BLaER1 (cell line): Measurements from ENCODE around the gene MTPN.

Experiments
- H3K27ac ChIP-seq: shearing (Covaris generic); formaldehyde crosslinking; 2 replicates; pipeline ENCODE4 v1.8.1; 2022
- H3K27me3 ChIP-seq: shearing (Covaris generic); formaldehyde crosslinking; 2 replicates; pipeline ENCODE4 v1.8.1; 2022
- H3K36me3 ChIP-seq: shearing (Covaris generic); formaldehyde crosslinking; 2 replicates; pipeline ENCODE4 v1.8.1; 2022
- H3K4me1 ChIP-seq: shearing (Covaris generic); formaldehyde crosslinking; 2 replicates; pipeline ENCODE4 v1.8.1; 2022
- H3K4me2 ChIP-seq: shearing (Covaris generic); formaldehyde crosslinking; 2 replicates; pipeline ENCODE4 v1.8.1; 2022
- H3K4me3 ChIP-seq: shearing (Covaris generic); formaldehyde crosslinking; 2 replicates; pipeline ENCODE4 v1.8.1; 2022
- H3K9ac ChIP-seq: shearing (Covaris generic); formaldehyde crosslinking; 2 replicates; pipeline ENCODE4 v1.8.1; 2022
- H3K9me3 ChIP-seq: shearing (Covaris generic); formaldehyde crosslinking; 2 replicates; pipeline ENCODE4 v1.8.1; 2022
- H4K20me1 ChIP-seq: shearing (Covaris generic); formaldehyde crosslinking; 2 replicates; pipeline ENCODE4 v1.8.1; 2022
- Cebpa-rat ChIP-seq: shearing (Covaris generic); IDR thresholded peaks from 2 replicates; pipeline ENCODE4 v1.8.1; 2022

MTPN gene

GRCh38 chr7:136009488-136010079 lies 32.4 kb upstream of the MTPN start:
- no peaks in the 10 kb centered on the region for H3K27me3 ChIP-seq

DNA sequence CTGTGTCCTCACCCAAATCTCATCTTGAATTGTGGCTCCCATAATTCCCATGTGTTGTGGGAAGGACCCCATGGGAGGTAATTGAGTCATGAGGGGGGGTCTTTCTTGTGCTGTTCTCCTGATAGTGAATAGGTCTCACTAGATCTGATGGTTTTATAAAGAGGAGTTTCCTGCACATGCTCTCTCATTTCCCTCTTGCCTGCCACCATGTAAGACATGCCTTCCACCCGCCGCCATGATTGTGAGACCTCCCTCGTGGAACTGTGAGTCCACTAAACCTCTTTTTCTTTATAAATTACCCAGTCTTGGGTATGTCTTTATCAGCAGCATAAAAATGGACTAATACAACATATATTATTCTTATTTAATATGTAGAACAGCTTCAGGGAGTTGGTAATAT lies 29.0 kb upstream of the MTPN start:
- Histone ChIP-seq H3K4me1 (no peaks in the 10 kb centered on the region), H3K36me3 (no peaks in the 10 kb centered on the region), H3K9me3 (no peaks in the 10 kb centered on the region), H3K4me3 (no peak overlapping the region), H3K27me3 (no peaks in the 10 kb centered on the region), H3K27ac (no peak overlapping the region), H4K20me1 (no peaks in the 10 kb centered on the region), H3K9ac (no peak overlapping the region), H3K4me2 (no peak overlapping the region)
- TF ChIP-seq Cebpa-rat = no peak

More at GRCh38 chr7:136009488-136010079, 32.4 kb upstream of the MTPN start:
- H4K20me1 ChIP-seq = no peaks in the 10 kb centered on the region
- no peak for TF ChIP-seq Cebpa-rat
- H3K4me1 ChIP-seq = no peaks in the 10 kb centered on the region
- no peak overlapping the region for H3K4me2 ChIP-seq
- H3K27ac ChIP-seq = no peak overlapping the region
- H3K36me3 ChIP-seq = no peaks in the 10 kb centered on the region
- no peaks in the 10 kb centered on the region for H3K9me3 ChIP-seq
- no peak overlapping the region for H3K4me3 ChIP-seq
- H3K9ac ChIP-seq = no peak overlapping the region

DNA sequence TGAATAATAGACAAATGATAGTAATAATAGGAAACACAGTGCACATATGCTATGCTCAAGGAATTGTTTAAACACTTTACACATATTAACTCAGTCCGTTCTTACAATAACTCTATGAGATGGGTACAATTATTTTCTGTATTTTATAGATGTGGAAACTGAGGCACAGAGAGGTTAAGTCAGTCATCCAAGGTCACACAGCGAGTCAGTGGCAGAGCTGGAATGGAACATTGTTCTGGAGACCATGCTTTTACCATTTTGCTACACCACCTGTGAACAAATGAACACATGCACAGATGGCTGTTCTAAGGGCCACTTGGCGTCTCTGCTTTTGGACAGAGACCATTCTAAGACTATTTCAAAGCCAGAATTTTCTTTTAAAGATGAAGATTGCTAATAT lies 26.9 kb upstream of the MTPN start:
- Histone ChIP-seq H3K4me1 (no peaks in the 10 kb centered on the region), H3K27me3 (no peaks in the 10 kb centered on the region), H3K9me3 (no peaks in the 10 kb centered on the region), H3K9ac (no peak overlapping the region), H3K4me3 (no peak overlapping the region), H3K36me3 (no peaks in the 10 kb centered on the region), H3K4me2 (no peak overlapping the region), H3K27ac (no peak overlapping the region), H4K20me1 (no peaks in the 10 kb centered on the region)
- no peak for TF ChIP-seq Cebpa-rat

GRCh38 chr7:136002802-136003201 lies 25.6 kb upstream of the MTPN start:
- no peaks in the 10 kb centered on the region for H3K4me1 ChIP-seq
- no peak for TF ChIP-seq Cebpa-rat
- H3K9me3 ChIP-seq = no peaks in the 10 kb centered on the region

GRCh38 chr7:136000288-136000913 lies 23.2 kb upstream of the MTPN start:
- no peak for TF ChIP-seq Cebpa-rat
- Histone ChIP-seq H3K4me2 (no peak overlapping the region), H3K4me1 (no peaks in the 10 kb centered on the region), H3K9me3 (no peaks in the 10 kb centered on the region), H3K27me3 (no peaks in the 10 kb centered on the region), H3K9ac (no peak overlapping the region), H3K27ac (no peak overlapping the region), H3K36me3 (no peaks in the 10 kb centered on the region), H3K4me3 (no peak overlapping the region), H4K20me1 (no peaks in the 10 kb centered on the region)

More at GRCh38 chr7:136002802-136003201, 25.6 kb upstream of the MTPN start:
- Histone ChIP-seq H3K36me3 (no peaks in the 10 kb centered on the region), H4K20me1 (no peaks in the 10 kb centered on the region), H3K27ac (no peak overlapping the region), H3K9ac (no peak overlapping the region), H3K4me2 (no peak overlapping the region), H3K4me3 (no peak overlapping the region), H3K27me3 (no peaks in the 10 kb centered on the region)

DNA sequence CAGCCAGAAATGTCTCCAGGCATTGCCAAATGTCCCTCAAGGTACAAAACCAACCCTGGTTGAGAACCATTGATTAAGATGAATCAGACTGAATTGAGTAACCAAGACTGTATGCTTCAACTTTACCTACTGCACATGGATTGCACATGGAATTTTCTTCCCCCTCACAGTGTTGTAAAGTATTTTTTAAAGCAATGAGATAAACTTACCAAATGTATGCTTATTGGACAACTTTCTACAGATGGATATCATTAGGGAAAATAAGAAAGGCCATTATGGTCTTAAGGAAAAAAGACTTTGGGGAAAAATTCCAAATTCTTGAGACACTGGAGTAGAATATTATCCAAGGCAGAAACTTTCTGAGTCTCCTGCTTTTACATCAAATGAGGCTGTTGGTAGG lies 20.9 kb upstream of the MTPN start:
- Histone ChIP-seq H3K36me3 (no peaks in the 10 kb centered on the region), H3K9ac (no peak overlapping the region), H3K4me1 (0 out of 2 replicates have a peak, but pooled peaks cover 5% of the 10 kb centered on the region), H3K4me2 (no peak overlapping the region), H3K27ac (no peak overlapping the region), H3K27me3 (no peaks in the 10 kb centered on the region), H3K4me3 (no peak overlapping the region), H3K9me3 (no peaks in the 10 kb centered on the region), H4K20me1 (no peaks in the 10 kb centered on the region)
- no peak for TF ChIP-seq Cebpa-rat

DNA sequence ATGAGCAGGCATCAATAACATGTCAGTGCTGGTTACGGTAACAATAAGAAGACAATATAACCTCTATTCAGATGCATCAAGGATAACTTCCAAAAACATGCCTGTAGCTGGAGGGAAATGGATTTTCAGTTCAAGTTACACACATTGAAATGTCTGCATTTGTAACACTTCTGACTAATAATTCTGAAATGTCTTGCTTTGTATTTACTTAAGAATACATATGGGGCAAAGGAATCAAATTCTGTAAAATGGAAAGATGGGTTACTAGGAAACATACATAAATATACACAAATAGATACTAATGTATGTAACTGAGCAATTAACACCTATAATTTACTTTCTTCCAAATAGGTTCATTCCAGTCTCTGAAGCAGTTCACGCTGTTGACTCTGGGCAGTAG lies 18.6 kb upstream of the MTPN start:
- Histone ChIP-seq H3K27ac (no peak overlapping the region), H3K27me3 (no peaks in the 10 kb centered on the region), H3K36me3 (no peaks in the 10 kb centered on the region), H3K4me1 (0 out of 2 replicates have a peak, but pooled peaks cover 5% of the 10 kb centered on the region), H3K9me3 (no peaks in the 10 kb centered on the region), H3K9ac (no peak overlapping the region), H3K4me3 (no peak overlapping the region), H4K20me1 (no peaks in the 10 kb centered on the region), H3K4me2 (no peak overlapping the region)
- no peak for TF ChIP-seq Cebpa-rat

GRCh38 chr7:135994466-135995205 lies 17.5 kb upstream of the MTPN start:
- H3K4me2 ChIP-seq = no peak overlapping the region
- no peak overlapping the region for H3K27ac ChIP-seq
- H3K9ac ChIP-seq = no peak overlapping the region
- no peaks in the 10 kb centered on the region for H3K27me3 ChIP-seq
- no peak for TF ChIP-seq Cebpa-rat
- 0 out of 2 replicates have a peak, but pooled peaks cover 5% of the 10 kb centered on the region for H3K4me1 ChIP-seq
- no peak overlapping the region for H3K4me3 ChIP-seq
- no peaks in the 10 kb centered on the region for H3K36me3 ChIP-seq
- H4K20me1 ChIP-seq = no peaks in the 10 kb centered on the region
- H3K9me3 ChIP-seq = no peaks in the 10 kb centered on the region

GRCh38 chr7:135993950-135994349 lies 16.8 kb upstream of the MTPN start:
- no peak for TF ChIP-seq Cebpa-rat
- Histone ChIP-seq H3K36me3 (no peaks in the 10 kb centered on the region), H3K4me3 (no peak overlapping the region), H3K4me2 (no peak overlapping the region), H3K9ac (no peak overlapping the region), H3K9me3 (no peaks in the 10 kb centered on the region), H4K20me1 (no peaks in the 10 kb centered on the region), H3K27ac (no peak overlapping the region), H3K27me3 (no peaks in the 10 kb centered on the region), H3K4me1 (0 out of 2 replicates have a peak, but pooled peaks cover 5% of the 10 kb centered on the region)

DNA sequence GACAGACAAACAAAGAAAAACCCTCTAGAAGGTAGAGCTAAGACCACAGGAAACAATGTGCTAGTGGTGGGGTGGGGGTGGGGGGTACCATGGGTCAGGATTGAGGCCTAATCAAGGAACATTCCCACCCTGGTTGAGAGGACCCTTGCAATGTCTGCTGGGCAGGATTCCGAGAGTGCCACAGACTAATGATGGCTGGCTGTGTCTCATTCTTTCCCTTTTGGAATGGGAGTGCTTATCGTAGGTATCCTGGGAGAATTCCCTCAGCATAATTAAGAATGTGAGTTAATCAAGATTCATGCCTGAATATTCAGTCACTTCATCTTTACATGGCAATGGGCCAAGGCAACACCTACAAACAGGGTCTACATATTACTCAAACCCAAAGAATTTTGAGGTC lies 14.7 kb upstream of the MTPN start:
- no peak for TF ChIP-seq Cebpa-rat
- H3K27ac ChIP-seq = no peak overlapping the region
- no peak overlapping the region for H3K9ac ChIP-seq

More for the DNA sequence above, 14.7 kb upstream of the MTPN start:
- Histone ChIP-seq H3K9me3 (no peaks in the 10 kb centered on the region), H3K27me3 (no peaks in the 10 kb centered on the region), H3K4me2 (no peak overlapping the region), H3K36me3 (no peaks in the 10 kb centered on the region), H4K20me1 (no peaks in the 10 kb centered on the region), H3K4me1 (0 out of 2 replicates have a peak, but pooled peaks cover 5% of the 10 kb centered on the region), H3K4me3 (no peak overlapping the region)
